ELR (cell line): ENCODE measurements around the gene CSTB.

Experiments
- DNase-seq: peaks from one replicate; pipeline ENCODE4 v3.0.0-alpha.2; 2015; ENCODE audit warnings: low read depth

CSTB gene

GRCh38 chr21:43789276-43790009 is 13.3 kb upstream of the CSTB start, which contains the start of gene RRP1:
Gene RRP1, plus strand, starts transcription at chr21:43789577. Its CDS starts 53 bp downstream, at chr21:43789630.
- DNase-seq, result peak; percentile 86

- DNase-seq, result no peak
These were observed 10.8 kb upstream of the CSTB start for GRCh38 chr21:43786807-43787440.

- no peak for DNase-seq
These were observed 10.2 kb upstream of the CSTB start for GRCh38 chr21:43786300-43786806.

GRCh38 chr21:43785134-43785533 is 9.0 kb upstream of the CSTB start:
- no peak for DNase-seq

- DNase-seq, result no peak
These were observed 7.1 kb upstream of the CSTB start for GRCh38 chr21:43783098-43783700.

- no peak for DNase-seq
These were observed 6.5 kb upstream of the CSTB start for GRCh38 chr21:43782431-43783097.

GRCh38 chr21:43781846-43782245 is 5.7 kb upstream of the CSTB start:
- no peak for DNase-seq

- no peak for DNase-seq
These were observed 3.6 kb upstream of the CSTB start for GRCh38 chr21:43779660-43780059.

GRCh38 chr21:43778469-43779335 is 2.6 kb upstream of the CSTB start:
- DNase-seq, result peak; percentile 51

- no peak for DNase-seq
These were observed 1.8 kb upstream of the CSTB start for GRCh38 chr21:43777953-43778352.

- DNase-seq, result no peak
These were observed 918 bp downstream of the CSTB start for GRCh38 chr21:43775190-43775589.

GRCh38 chr21:43774163-43774562 is 1.9 kb downstream of the CSTB start:
- DNase-seq, result no peak

GRCh38 chr21:43772425-43772821 is 3.7 kb downstream of the CSTB start:
- no peak for DNase-seq

- no peak for DNase-seq
These were observed 4.2 kb downstream of the CSTB start for GRCh38 chr21:43771698-43772424.

GRCh38 chr21:43771199-43771675 is 4.9 kb downstream of the CSTB start:
- no peak for DNase-seq

GRCh38 chr21:43770066-43770655 is 5.9 kb downstream of the CSTB start:
- DNase-seq, result no peak

- no peak for DNase-seq
These were observed 6.7 kb downstream of the CSTB start for GRCh38 chr21:43769325-43769958.

GRCh38 chr21:43768868-43769167 is 7.3 kb downstream of the CSTB start:
- no peak for DNase-seq

- DNase-seq, result peak; percentile 86
These were observed 7.9 kb downstream of the CSTB start for GRCh38 chr21:43767984-43768867.
